DMS79 treated with DMSO at 0.1 percent for 48 hours (cell line): ENCODE results near the gene CCDC177.

Experiments
- DNase-seq: peaks from one replicate; lab custom pipeline; 2025; lab: John Stamatoyannopoulos, UW

Gene CCDC177

GRCh38 chr14:69561893-69562292, 12.8 kb downstream of the CCDC177 start:
- DNase-seq: no peak

- DNase-seq: no peak
Measured at GRCh38 chr14:69560826-69561225, 13.8 kb downstream of the CCDC177 start.

GRCh38 chr14:69559581-69560011, 15.1 kb downstream of the CCDC177 start:
- DNase-seq: peak; percentile 97

GRCh38 chr14:69558774-69559173, 15.9 kb downstream of the CCDC177 start:
- DNase-seq: no peak

GRCh38 chr14:69554500-69554899, 20.2 kb downstream of the CCDC177 start:
- DNase-seq: peak; percentile 70

GRCh38 chr14:69553252-69553651, 21.4 kb downstream of the CCDC177 start:
- DNase-seq: no peak

GRCh38 chr14:69551511-69551910, 23.2 kb downstream of the CCDC177 start:
- DNase-seq: no peak

- no peak for DNase-seq
Measured at GRCh38 chr14:69548566-69548965, 26.1 kb downstream of the CCDC177 start.

GRCh38 chr14:69547701-69548348, 26.8 kb downstream of the CCDC177 start:
- DNase-seq: no peak

- peak; percentile 93 for DNase-seq
Measured at GRCh38 chr14:69543341-69544115, 31.1 kb downstream of the CCDC177 start.

- no peak for DNase-seq
Measured at GRCh38 chr14:69542311-69542710, 32.4 kb downstream of the CCDC177 start.

GRCh38 chr14:69540654-69541335, 33.9 kb downstream of the CCDC177 start:
- no peak for DNase-seq

- DNase-seq: no peak
Measured at GRCh38 chr14:69539631-69540410, 34.9 kb downstream of the CCDC177 start.

GRCh38 chr14:69538766-69539165, 35.9 kb downstream of the CCDC177 start:
- no peak for DNase-seq

- no peak for DNase-seq
Measured at GRCh38 chr14:69537900-69538299, 36.8 kb downstream of the CCDC177 start.

GRCh38 chr14:69536971-69537370, 37.7 kb downstream of the CCDC177 start:
- DNase-seq: no peak

- peak; percentile 82 for DNase-seq
Measured at GRCh38 chr14:69535230-69535848, 39.3 kb downstream of the CCDC177 start.

- no peak for DNase-seq
Measured at GRCh38 chr14:69532561-69533340, 41.9 kb downstream of the CCDC177 start.

GRCh38 chr14:69531135-69531534, 43.5 kb downstream of the CCDC177 start:
- DNase-seq: peak; percentile 94

GRCh38 chr14:69530095-69530494, 44.6 kb downstream of the CCDC177 start:
- no peak for DNase-seq

- DNase-seq: no peak
Measured at GRCh38 chr14:69529563-69529962, 45.1 kb downstream of the CCDC177 start.
